Fibroblast of pulmonary artery (primary cell): ENCODE measurements around the gene ACCS.

ENCODE experiments used
- DNase-seq: peaks from one replicate; pipeline ENCODE4 v3.0.0-alpha.2; 2010; ENCODE audit warnings: low read depth
- H3K4me3 ChIP-seq: replicated peaks from 2 replicates; pipeline ENCODE4 v1.5.1; 2011; ENCODE audit warnings: low read depth, mild to moderate bottlenecking, control low read depth, low read length, moderate library complexity
- CTCF ChIP-seq: IDR thresholded peaks from 2 replicates; pipeline ENCODE4 v1.5.1; 2011; ENCODE audit warnings: mild to moderate bottlenecking, control low read depth, low read length, inconsistent platforms; ENCODE audit errors: missing control alignments

Gene ACCS

GRCh38 chr11:44110231-44110679 lies 44.2 kb downstream of the ACCS start:
- no peak overlapping the region for H3K4me3 ChIP-seq
- TF ChIP-seq CTCF = peak; percentile 91
- peak; percentile 61 for DNase-seq

GRCh38 chr11:44112091-44112821 lies 46.2 kb downstream of the ACCS start:
- TF ChIP-seq CTCF = no peak

GRCh38 chr11:44113018-44113417 lies 46.9 kb downstream of the ACCS start:
- no peak for TF ChIP-seq CTCF
- no peak overlapping the region for H3K4me3 ChIP-seq
- DNase-seq = no peak

More at GRCh38 chr11:44112091-44112821, 46.2 kb downstream of the ACCS start:
- DNase-seq = peak; percentile 53
- no peak overlapping the region for H3K4me3 ChIP-seq

- no peak for TF ChIP-seq CTCF
- no peak overlapping the region for H3K4me3 ChIP-seq
- no peak for DNase-seq
Observed at GRCh38 chr11:44113572-44113971, 47.5 kb downstream of the ACCS start.

GRCh38 chr11:44116234-44116830 lies 50.3 kb downstream of the ACCS start:
- no peak for DNase-seq
- TF ChIP-seq CTCF = no peak
- no peak overlapping the region for H3K4me3 ChIP-seq

GRCh38 chr11:44120169-44120568 lies 54.1 kb downstream of the ACCS start:
- peak; percentile 41 for TF ChIP-seq CTCF
- DNase-seq = no peak

More at GRCh38 chr11:44120169-44120568, 54.1 kb downstream of the ACCS start:
- no peak overlapping the region for H3K4me3 ChIP-seq
